NCI-H2107 treated with DMSO at 0.1 percent for 48 hours (cell line): ENCODE results near the gene POLR1C.

Experiments
- DNase-seq: peaks from one replicate; lab custom pipeline; 2025; ENCODE audit not compliant: unreplicated experiment; lab: John Stamatoyannopoulos, UW

The POLR1C gene

GRCh38 chr6:43559328-43559727 lies 42.4 kb downstream of the POLR1C start:
- DNase-seq, result no peak

GRCh38 chr6:43570876-43571441 lies 54.1 kb downstream of the POLR1C start:
- DNase-seq, result no peak
